Measurements from ENCODE around the gene FDPS. TPM values are rescaled to one million over a fixed set of nuclear protein-coding genes. Genes with fewer than 3 reads are reported as not detected.

The FDPS gene
- total RNA-seq, 1 experiment from 2014 or later: 269 TPM

DNA sequence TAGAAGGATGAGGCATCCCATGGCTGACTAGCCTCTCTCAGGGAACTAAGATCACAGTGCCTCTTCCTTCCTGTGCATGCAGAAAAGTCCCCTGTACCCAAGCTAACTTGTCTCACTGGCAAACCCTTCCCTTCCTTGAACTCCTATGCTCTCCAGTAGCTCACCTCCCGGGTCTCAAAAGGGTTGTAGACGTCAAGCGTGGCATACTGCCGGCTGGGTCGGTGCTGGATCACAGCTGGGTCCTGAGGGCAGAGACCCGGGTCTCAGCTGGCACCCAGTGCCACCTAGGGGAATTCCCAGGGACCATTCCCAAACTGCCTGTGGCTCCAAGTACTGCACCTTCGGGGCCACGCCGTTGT, 47.2 kb upstream of the FDPS start:
- no peak for DNase-seq (ENCODE audit: low read depth, low spot score)
- ChIA-PET POLR2A (interaction anchor here (1.0 to 2.1 kb wide), 2 partner anchors 11 to 12 kb away, joined by 3 to 19 read pairs; partner anchors contain the start of gene CLK2), RAD21 (ENCODE audit: low non-redundant PET in 1 of 2, low total read pairs in 2 of 2, uncharacterized antibody in 2 of 2, unreplicated experiment in 2 of 2) (interaction anchor here in 1 of 2 experiments (1.2 kb wide), 1 partner anchor 11 kb away, joined by 3 read pairs; no protein-coding TSS in a partner anchor), CTCF (interaction anchor here (1.5 to 1.7 kb wide), 2 partner anchors 10 to 62 kb away, joined by 3 to 13 read pairs; no protein-coding TSS in a partner anchor)
- Histone ChIP-seq H3K9me2 (ENCODE audit: insufficient read depth) (no peaks in the 10 kb centered on the region), H3K4me2 (ENCODE audit: low read length) (peak overlapping the region; percentile 93), H3K9ac (ENCODE audit: low read length) (peak overlapping the region; percentile 68), H3K79me2 (ENCODE audit: insufficient read depth, low read length) (peaks cover 17% of the 10 kb centered on the region), H4K20me1 (ENCODE audit: insufficient read depth) (no peaks in the 10 kb centered on the region), H3K4me3 (replicated peaks in 1 of 2; ENCODE audit: low read depth in 1 of 2, low read length in 2 of 2) (peak overlapping the region; percentile 92 to 94), H3K27me3 (ENCODE audit: insufficient read depth, low read length) (no peaks in the 10 kb centered on the region), H3K27ac (ENCODE audit: low read depth, low read length) (peak overlapping the region; percentile 68), H2AFZ (ENCODE audit: low read depth, low read length, poor library complexity, severe bottlenecking) (no peak overlapping the region), H3K9me3 (ENCODE audit: control insufficient read depth in 1 of 2, insufficient read depth in 1 of 2, low read depth in 1 of 2, low read length in 2 of 2) (no peaks in the 10 kb centered on the region), H3K36me3 (ENCODE audit: control insufficient read depth in 1 of 2, insufficient read depth in 2 of 2, low read length in 2 of 2) (peaks cover 33 to 44% of the 10 kb centered on the region in 2 experiments; a peak in 3 of 4 replicates), H3K4me1 (ENCODE audit: control insufficient read depth in 1 of 2, insufficient read depth in 2 of 2, low read length in 2 of 2) (peaks cover 7 to 15% of the 10 kb centered on the region in 2 experiments; a peak in 3 of 4 replicates)
- intact Hi-C loops (cut with micrococcal nuclease): no loop called here
- no TSS peak for BruUV-seq (replicated peaks)
- peak; percentile 1; the same call in 1 of the 2 replicates for ATAC-seq
- TF ChIP-seq CTCF (IDR thresholded peaks at IDR 0.05 in 2 of 3, conservative IDR thresholded peaks at IDR 0.05 in 1 of 3; ENCODE audit: borderline replicate concordance in 1 of 3, insufficient read depth in 1 of 3, low read depth in 2 of 3, low read length in 2 of 3): peak in 2 of 3 experiments; percentile 7 to 27; a peak in 1 of 6 replicates
- TF ChIP-seq EZH2 (IDR thresholded peaks at IDR 0.05): no peak
- TF ChIP-seq SRF (IDR thresholded peaks at IDR 0.05; ENCODE audit: low read depth): no peak
- no peak for TF ChIP-seq FOSL1 (IDR thresholded peaks at IDR 0.05; ENCODE audit: low read depth)
- TF ChIP-seq JUND (IDR thresholded peaks at IDR 0.05): no peak
